CD4-positive, alpha-beta T cell (primary cell): ENCODE data around the gene RNF141. TPM values are rescaled to one million over a fixed set of nuclear protein-coding genes. Genes with fewer than 3 reads are reported as not detected.

Experiments used
- ATAC-seq: fragments of 200-7000 bp; cut with Tn5 transposase; one replicate; pipeline ENCODE4 v1.10.0; 2022; ENCODE audit warnings: mild to moderate bottlenecking; ENCODE audit not compliant: poor library complexity
- CTCF ChIA-PET: fragments of 350-600 bp; sonication (Branson Sonifier 250); formaldehyde crosslinking; loops from one replicate; lab custom pipeline; 2021; ENCODE audit warnings: antibody characterized with exemption, inconsistent platforms; lab: Charles Lee
- POLR2A ChIA-PET: fragments of 350-600 bp; sonication (Branson Sonifier 250); formaldehyde crosslinking; loops from one replicate; lab custom pipeline; 2021; ENCODE audit warnings: antibody characterized with exemption, inconsistent platforms; lab: Charles Lee
- DNase-seq, 14 experiments: peaks; one replicate each; pipeline ENCODE4 v3.0.0-alpha.2; 2013 to 2020; ENCODE audit warnings: mixed read lengths in 2 of 14
- H3K27ac ChIP-seq, 2 donors: one replicate each; pipeline versions ENCODE4 v1.5.1 to v1.7.0; 2013; ENCODE audit warnings: low read length in 2 of 2, low read depth in 1 of 2, mild to moderate bottlenecking in 1 of 2
- H3K27me3 ChIP-seq, 2 experiments: 1 replicate in 1 of 2; 2 replicates in 1 of 2; pipeline versions ENCODE4 v1.6.1 to v1.7.0; 2013; ENCODE audit warnings: low read length in 2 of 2, control low read depth in 1 of 2, mild to moderate bottlenecking in 1 of 2, moderate library complexity in 1 of 2; ENCODE audit not compliant: insufficient read depth in 2 of 2, control insufficient read depth in 1 of 2
- H3K36me3 ChIP-seq: one replicate; pipeline ENCODE4 v1.6.1; 2013; ENCODE audit warnings: low read length, control low read depth; ENCODE audit not compliant: insufficient read depth
- H3K4me1 ChIP-seq: one replicate; pipeline ENCODE4 v1.6.1; 2013; ENCODE audit warnings: low read length, control low read depth; ENCODE audit not compliant: insufficient read depth
- H3K4me3 ChIP-seq: one replicate; pipeline ENCODE4 v1.5.1; 2013; ENCODE audit warnings: mild to moderate bottlenecking, low read length, moderate library complexity
- H3K9me3 ChIP-seq, 2 experiments: 1 replicate in 1 of 2; 2 replicates in 1 of 2; pipeline versions ENCODE4 v1.6.1 to v1.7.0; 2013; ENCODE audit warnings: low read length in 2 of 2, mild to moderate bottlenecking in 2 of 2, control low read depth in 1 of 2, moderate library complexity in 1 of 2; ENCODE audit not compliant: control insufficient read depth in 1 of 2, insufficient read depth in 1 of 2
- H3K27ac Mint-ChIP-seq: one replicate; pipeline ENCODE4 v1.8.0; 2020; ENCODE audit warnings: mixed read lengths
- H3K27me3 Mint-ChIP-seq: one replicate; pipeline ENCODE4 v1.8.0; 2021; ENCODE audit warnings: mixed read lengths
- H3K36me3 Mint-ChIP-seq: one replicate; pipeline ENCODE4 v1.8.0; 2021; ENCODE audit warnings: low read depth, mixed read lengths
- H3K4me1 Mint-ChIP-seq: one replicate; pipeline ENCODE4 v1.8.0; 2021; ENCODE audit warnings: low read depth, mixed read lengths
- H3K4me3 Mint-ChIP-seq: one replicate; pipeline ENCODE4 v1.8.0; 2020; ENCODE audit warnings: mild to moderate bottlenecking, mixed read lengths
- H3K9me3 Mint-ChIP-seq: one replicate; pipeline ENCODE4 v1.8.0; 2020; ENCODE audit warnings: mixed read lengths
- CTCF ChIP-seq: fragments of 200-600 bp; IDR thresholded peaks from one replicate; pipeline ENCODE4 v1.8.0; 2022; ENCODE audit warnings: antibody characterized with exemption, mild to moderate bottlenecking
- intact Hi-C, 2 experiments: fragments of 100-400 bp; cut with DNase I in 1 of 2; cut with micrococcal nuclease in 1 of 2; formaldehyde crosslinking; loops; one replicate each; pipeline versions ENCODE4 v1.15.1 to v1.9.0; 2023 to 2025; cut with DNase I, micrococcal nuclease
- total RNA-seq, 174 experiments: library from RNA in 2 of 174; stranded (reverse) in 2 of 174; gene quantifications; one replicate each; pipeline ENCODE4 v1.2.3 and lab custom pipeline; 2021 to 2026

Gene RNF141
- total RNA-seq, 2 experiments from 2014 or later, result 18.0 to 19.0 TPM

GRCh38 chr11:10567446-10567845, 26.5 kb upstream of the RNF141 start:
- H3K9me3 Mint-ChIP-seq, result no peaks in the 10 kb centered on the region
- Histone ChIP-seq H3K36me3 (no peaks in the 10 kb centered on the region), H3K27me3 (no peaks in the 10 kb centered on the region), H3K4me1 (no peaks in the 10 kb centered on the region), H3K9me3 (no peaks in the 10 kb centered on the region), H3K4me3 (no peak overlapping the region), H3K27ac (no peak overlapping the region)
- ATAC-seq (no peak), DNase-seq (no peak)
- H3K4me1 Mint-ChIP-seq, result no peaks in the 10 kb centered on the region
- no peaks in the 10 kb centered on the region for H3K36me3 Mint-ChIP-seq
- intact Hi-C loops, result no loop called here
- peaks cover 5% of the 10 kb centered on the region for H3K27me3 Mint-ChIP-seq
- no peak overlapping the region for H3K27ac Mint-ChIP-seq
- no peak overlapping the region for H3K4me3 Mint-ChIP-seq
- CTCF ChIA-PET, result interaction anchor here (1.8 kb wide), 1 partner anchor 26 kb away, joined by 5 read pairs; the partner anchor contains the start of gene RNF141
- no peak for TF ChIP-seq CTCF
- POLR2A ChIA-PET, result no interaction called here

- ChIA-PET CTCF (interaction anchor here (1.8 kb wide), 1 partner anchor 25 kb away, joined by 5 read pairs; the partner anchor contains the start of gene RNF141), POLR2A (no interaction called here)
- no peaks in the 10 kb centered on the region for H3K9me3 ChIP-seq
- Mint-ChIP-seq H3K36me3 (no peaks in the 10 kb centered on the region), H3K4me1 (no peaks in the 10 kb centered on the region), H3K27me3 (no peaks in the 10 kb centered on the region), H3K9me3 (no peaks in the 10 kb centered on the region), H3K4me3 (no peak overlapping the region), H3K27ac (no peak overlapping the region)
- ATAC-seq (no peak), DNase-seq (no peak)
- H3K4me1 ChIP-seq, result no peaks in the 10 kb centered on the region
- H3K4me3 ChIP-seq, result no peak overlapping the region
- H3K36me3 ChIP-seq, result no peaks in the 10 kb centered on the region
- no peak overlapping the region for H3K27ac ChIP-seq
- no peak for TF ChIP-seq CTCF
- intact Hi-C loops, result no loop called here
- H3K27me3 ChIP-seq, result no peaks in the 10 kb centered on the region
Observed at GRCh38 chr11:10566257-10566957, 25.4 kb upstream of the RNF141 start.

- no peaks in the 10 kb centered on the region for H3K4me1 Mint-ChIP-seq
- no peak overlapping the region for H3K4me3 Mint-ChIP-seq
- Histone ChIP-seq H3K4me1 (no peaks in the 10 kb centered on the region), H3K27me3 (no peaks in the 10 kb centered on the region), H3K27ac (no peak overlapping the region), H3K9me3 (no peaks in the 10 kb centered on the region), H3K36me3 (no peaks in the 10 kb centered on the region), H3K4me3 (no peak overlapping the region)
- H3K9me3 Mint-ChIP-seq, result no peaks in the 10 kb centered on the region
- H3K27me3 Mint-ChIP-seq, result no peaks in the 10 kb centered on the region
- CTCF ChIA-PET, result no interaction called here
- TF ChIP-seq CTCF, result no peak
- no peak for ATAC-seq
- intact Hi-C loops, result no loop called here
- no peak for DNase-seq
- H3K36me3 Mint-ChIP-seq, result no peaks in the 10 kb centered on the region
- no peak overlapping the region for H3K27ac Mint-ChIP-seq
- POLR2A ChIA-PET, result no interaction called here
Observed at GRCh38 chr11:10565493-10565892, 24.5 kb upstream of the RNF141 start.
